ENCODE measurements around the gene DFFB. TPM values are rescaled to one million over a fixed set of nuclear protein-coding genes. Genes with fewer than 3 reads are reported as not detected.

The DFFB gene
- total RNA-seq, 1 donor from 2014 or later = 6.2 TPM

DNA sequence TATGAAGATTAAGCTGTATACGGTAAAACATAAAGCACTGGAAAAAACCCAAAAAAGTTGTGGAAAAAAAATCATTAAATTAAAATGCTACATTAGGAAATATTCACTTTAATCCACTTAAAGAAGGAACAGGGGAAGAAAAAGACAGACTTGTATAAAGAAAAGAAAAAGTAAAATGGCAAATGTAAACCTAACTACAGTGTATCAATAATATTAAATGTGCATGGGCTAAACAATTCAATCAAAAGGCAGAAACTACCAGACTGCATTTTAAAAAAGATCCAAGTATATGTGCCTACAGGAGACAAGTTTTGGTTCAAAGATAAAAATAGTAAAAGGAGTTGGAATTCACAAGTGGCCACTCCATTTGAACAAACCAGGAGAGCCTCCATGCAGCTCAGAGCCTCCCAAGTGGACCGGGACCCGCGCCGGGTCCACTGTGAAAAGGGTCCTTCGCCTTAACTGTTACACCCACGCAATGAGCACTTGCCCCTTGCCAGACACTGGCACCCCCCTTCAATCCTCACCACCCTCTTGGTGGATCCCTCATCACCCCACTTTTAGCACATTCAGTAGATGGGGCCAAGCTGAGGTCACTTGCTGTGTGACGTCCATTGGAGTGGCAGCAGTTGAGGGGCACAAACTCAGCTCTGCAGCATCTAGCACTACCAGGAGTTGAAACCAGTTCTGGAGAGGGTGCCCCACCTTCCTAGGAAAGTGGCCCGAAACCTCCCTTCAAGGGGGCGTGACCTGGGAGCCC is 41.9 kb downstream of the DFFB start:
- TF ChIP-seq, protein P1, sequence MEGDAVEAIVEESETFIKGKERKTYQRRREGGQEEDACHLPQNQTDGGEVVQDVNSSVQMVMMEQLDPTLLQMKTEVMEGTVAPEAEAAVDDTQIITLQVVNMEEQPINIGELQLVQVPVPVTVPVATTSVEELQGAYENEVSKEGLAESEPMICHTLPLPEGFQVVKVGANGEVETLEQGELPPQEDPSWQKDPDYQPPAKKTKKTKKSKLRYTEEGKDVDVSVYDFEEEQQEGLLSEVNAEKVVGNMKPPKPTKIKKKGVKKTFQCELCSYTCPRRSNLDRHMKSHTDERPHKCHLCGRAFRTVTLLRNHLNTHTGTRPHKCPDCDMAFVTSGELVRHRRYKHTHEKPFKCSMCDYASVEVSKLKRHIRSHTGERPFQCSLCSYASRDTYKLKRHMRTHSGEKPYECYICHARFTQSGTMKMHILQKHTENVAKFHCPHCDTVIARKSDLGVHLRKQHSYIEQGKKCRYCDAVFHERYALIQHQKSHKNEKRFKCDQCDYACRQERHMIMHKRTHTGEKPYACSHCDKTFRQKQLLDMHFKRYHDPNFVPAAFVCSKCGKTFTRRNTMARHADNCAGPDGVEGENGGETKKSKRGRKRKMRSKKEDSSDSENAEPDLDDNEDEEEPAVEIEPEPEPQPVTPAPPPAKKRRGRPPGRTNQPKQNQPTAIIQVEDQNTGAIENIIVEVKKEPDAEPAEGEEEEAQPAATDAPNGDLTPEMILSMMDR (conservative IDR thresholded peaks at IDR 0.05; ENCODE audit: low read depth, low read length) = peak; percentile 29
- DNase-seq (ENCODE audit: low read depth) = no peak
- peak overlapping the region; percentile 95 for H3K4me3 ChIP-seq (ENCODE audit: low read depth, low read length)

- TF ChIP-seq, protein P1 (conservative IDR thresholded peaks at IDR 0.05; ENCODE audit: low read depth, low read length) = no peak
- peak overlapping the region; percentile 95 for H3K4me3 ChIP-seq (ENCODE audit: low read depth, low read length)
- DNase-seq (ENCODE audit: low read depth) = no peak
Observed at GRCh38 chr1:3899754-3900149, 42.5 kb downstream of the DFFB start.

GRCh38 chr1:3900150-3900968 is 43.1 kb downstream of the DFFB start, which contains the start of gene C1orf174:
Gene C1orf174, minus strand, starts transcription at chr1:3900272. Its CDS starts 86 bp downstream, at chr1:3900186.
- peak within 1 kb of the TSS; percentile 95 for H3K4me3 ChIP-seq (ENCODE audit: low read depth, low read length)
- TF ChIP-seq, protein P1 (conservative IDR thresholded peaks at IDR 0.05; ENCODE audit: low read depth, low read length) = no peak
- peak; percentile 77 for DNase-seq (ENCODE audit: low read depth)

GRCh38 chr1:3900969-3901529 is 43.8 kb downstream of the DFFB start:
- TF ChIP-seq, protein P1 (conservative IDR thresholded peaks at IDR 0.05; ENCODE audit: low read depth, low read length) = no peak

GRCh38 chr1:3902111-3902511 is 44.8 kb downstream of the DFFB start:
- H3K4me3 ChIP-seq (ENCODE audit: low read depth, low read length) = no peak overlapping the region
- no peak for DNase-seq (ENCODE audit: low read depth)
- TF ChIP-seq, protein P1 (conservative IDR thresholded peaks at IDR 0.05; ENCODE audit: low read depth, low read length) = no peak

More at GRCh38 chr1:3900969-3901529, 43.8 kb downstream of the DFFB start:
- DNase-seq (ENCODE audit: low read depth) = peak; percentile 48
- H3K4me3 ChIP-seq (ENCODE audit: low read depth, low read length) = peak overlapping the region; percentile 95

DNA sequence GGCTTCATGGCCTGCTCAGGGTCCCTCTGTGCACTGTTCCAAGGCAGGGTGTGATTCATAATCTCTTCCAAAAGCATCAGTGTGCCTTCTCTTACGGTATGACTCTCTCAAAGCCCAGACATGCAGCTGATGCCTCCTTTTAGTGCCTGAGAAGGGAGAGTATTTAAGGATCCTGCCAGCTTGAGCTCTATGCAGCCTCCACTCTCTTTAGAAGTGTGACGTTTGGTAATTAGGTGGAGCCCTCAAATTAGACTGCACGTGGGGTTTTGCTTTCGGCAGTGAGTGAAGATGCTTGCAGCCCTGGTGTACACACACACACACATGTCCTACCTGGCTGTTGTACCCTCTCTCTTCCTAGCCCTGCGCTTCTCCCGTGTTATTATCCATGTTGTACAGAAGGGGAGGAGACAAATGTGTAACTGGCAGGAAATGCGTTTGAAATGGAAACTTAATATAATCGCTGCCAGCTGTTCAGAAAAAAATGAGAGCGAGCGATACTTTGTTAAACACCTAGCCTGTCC is 45.4 kb downstream of the DFFB start:
- no peak for DNase-seq (ENCODE audit: low read depth)
- TF ChIP-seq, protein P1 (conservative IDR thresholded peaks at IDR 0.05; ENCODE audit: low read depth, low read length) = no peak
- no peak overlapping the region for H3K4me3 ChIP-seq (ENCODE audit: low read depth, low read length)
